NCI-H460 (cell line): ENCODE results near the gene IQCK. TPM values are rescaled to one million over a fixed set of nuclear protein-coding genes. Genes with fewer than 3 reads are reported as not detected.

Source experiments
- DNase-seq: peaks from one replicate; pipeline ENCODE4 v3.0.0-alpha.2; 2016; ENCODE audit warnings: low read depth; ENCODE audit errors: extremely low read depth
- total RNA-seq: library from RNA; depleted of rRNA; stranded (reverse); fragments of >200 nt; shearing (Covaris generic); gene quantifications from 2 replicates; pipeline ENCODE4 v1.2.3, GENCODE V29; 2014

Gene IQCK
- total RNA-seq, 1 experiment from 2014 or later, result 4.3 TPM

- no peak for DNase-seq
Observed at GRCh38 chr16:19753815-19754643, 36.0 kb downstream of the IQCK start.

- no peak for DNase-seq
Observed at GRCh38 chr16:19754644-19755036, 36.6 kb downstream of the IQCK start.

GRCh38 chr16:19755268-19755667, 37.2 kb downstream of the IQCK start:
- DNase-seq, result no peak

GRCh38 chr16:19757026-19757425, 39.0 kb downstream of the IQCK start:
- DNase-seq, result no peak

DNA sequence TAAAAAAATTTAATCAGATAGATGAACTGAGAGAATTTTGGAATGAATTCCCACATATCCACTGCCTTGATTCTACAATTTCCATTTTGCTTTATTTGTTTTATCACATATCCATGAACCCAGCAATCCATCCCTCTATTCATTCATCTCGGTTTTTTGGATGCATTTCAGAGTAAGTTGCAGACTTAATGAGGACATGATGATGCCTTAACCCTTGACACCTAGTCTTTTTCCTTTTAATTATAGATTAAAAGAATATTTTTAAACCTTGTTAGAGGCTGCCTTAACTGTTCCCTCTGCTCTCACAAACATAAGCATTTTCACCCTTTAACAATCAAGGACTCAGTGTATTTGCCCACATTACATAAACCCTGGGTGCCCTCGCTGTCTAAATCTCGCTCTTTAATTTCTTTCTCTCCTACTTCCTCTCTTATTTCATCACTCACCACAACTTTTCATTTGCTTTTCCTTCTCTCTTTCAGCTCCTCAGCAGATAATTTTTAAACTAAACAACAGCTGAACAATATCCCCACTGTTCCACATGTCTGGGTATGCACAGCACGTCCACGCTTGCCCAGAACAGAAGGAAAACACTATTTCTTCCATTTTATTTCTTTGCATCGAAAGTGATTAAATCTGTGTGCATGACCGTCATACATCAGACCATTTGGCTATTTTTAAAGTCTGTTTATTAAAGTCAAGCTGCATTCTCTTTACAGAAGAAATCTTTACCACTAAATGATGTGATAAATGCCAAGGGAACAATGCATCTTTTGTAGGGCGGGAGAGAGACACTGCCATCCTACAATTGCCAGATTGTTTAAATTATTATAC, 39.9 kb downstream of the IQCK start:
- no peak for DNase-seq

GRCh38 chr16:19760356-19761060, 42.4 kb downstream of the IQCK start:
- no peak for DNase-seq

- DNase-seq, result no peak
Observed at GRCh38 chr16:19765860-19766553, 47.9 kb downstream of the IQCK start.

- DNase-seq, result no peak
Observed at GRCh38 chr16:19766554-19766884, 48.4 kb downstream of the IQCK start.

DNA sequence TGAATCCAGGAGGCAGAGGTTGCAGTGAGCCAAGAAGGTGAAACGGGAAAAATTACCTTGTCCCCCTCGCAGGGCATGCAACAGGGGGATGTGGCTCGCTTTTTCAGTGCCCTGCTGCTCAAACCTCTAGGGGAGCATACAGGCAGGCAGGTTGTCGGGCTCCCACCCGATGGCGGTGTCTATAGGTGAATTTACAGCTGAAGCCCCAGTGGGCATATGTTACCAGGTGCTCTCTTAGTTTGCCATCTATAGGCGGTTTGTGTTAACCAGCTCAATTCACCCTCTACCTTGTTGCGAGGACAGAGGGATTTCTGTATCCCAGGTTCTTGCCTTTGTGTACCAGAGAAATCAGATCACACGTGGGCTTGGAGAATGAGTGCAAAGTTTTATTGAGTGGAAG, 48.9 kb downstream of the IQCK start:
- DNase-seq, result no peak

DNA sequence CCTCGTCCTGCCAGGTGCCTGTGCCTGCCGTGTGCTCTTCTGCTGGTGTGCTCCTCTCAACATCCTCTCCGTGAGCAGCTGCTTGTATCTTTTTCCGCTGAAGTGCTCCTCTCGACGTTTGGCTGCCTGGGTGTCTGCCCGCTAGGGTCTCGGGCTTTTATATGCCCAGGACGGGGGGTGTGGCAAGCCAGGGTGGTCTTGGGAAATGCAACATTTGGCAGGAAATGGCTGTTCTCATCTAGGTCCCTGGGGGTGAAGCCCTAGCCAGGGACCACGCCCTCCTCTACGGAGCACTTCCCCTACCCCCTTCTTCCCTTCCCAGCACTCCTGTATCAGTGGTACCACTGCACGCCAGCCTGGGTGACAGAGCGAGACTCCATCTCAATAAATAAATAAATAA, 49.4 kb downstream of the IQCK start:
- DNase-seq, result no peak

DNA sequence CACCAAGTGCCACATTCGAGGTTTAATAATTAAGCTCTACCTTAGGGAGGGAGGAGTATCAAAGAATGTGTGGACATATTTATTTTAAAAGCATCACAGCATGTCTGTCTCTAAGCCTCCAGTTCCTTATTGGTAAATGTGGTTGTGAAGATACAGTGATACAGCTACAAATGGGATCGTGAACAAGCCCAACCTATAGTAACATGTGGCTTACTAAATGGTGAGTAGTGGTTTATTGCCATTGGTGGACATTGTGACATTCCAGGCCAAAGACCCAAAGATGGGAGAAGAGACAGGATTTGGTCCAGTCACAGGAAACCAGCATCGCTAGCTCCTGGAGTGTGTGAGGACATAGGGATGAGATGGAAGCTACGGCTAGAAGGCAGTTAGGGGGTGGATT, 51.2 kb downstream of the IQCK start:
- no peak for DNase-seq

DNA sequence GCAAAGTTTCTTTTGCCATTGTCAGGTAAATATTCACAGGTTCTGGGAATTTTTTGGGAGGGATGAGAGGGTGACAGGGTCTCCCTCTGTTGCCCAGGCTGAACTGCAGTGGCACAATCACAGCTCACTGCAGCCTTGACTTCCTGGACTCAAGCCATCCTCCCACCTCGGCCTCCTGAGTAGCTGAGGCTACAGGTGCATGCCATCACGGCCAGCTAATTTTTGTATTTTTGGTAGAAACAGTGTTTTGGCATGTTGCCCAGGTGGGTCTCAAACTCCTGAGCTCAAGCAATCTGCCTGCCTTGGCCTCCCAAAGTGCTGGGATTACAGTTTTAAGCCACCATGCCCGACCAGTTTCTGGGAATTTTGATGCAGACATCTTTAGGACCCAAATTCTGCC, 53.0 kb downstream of the IQCK start:
- no peak for DNase-seq

DNA sequence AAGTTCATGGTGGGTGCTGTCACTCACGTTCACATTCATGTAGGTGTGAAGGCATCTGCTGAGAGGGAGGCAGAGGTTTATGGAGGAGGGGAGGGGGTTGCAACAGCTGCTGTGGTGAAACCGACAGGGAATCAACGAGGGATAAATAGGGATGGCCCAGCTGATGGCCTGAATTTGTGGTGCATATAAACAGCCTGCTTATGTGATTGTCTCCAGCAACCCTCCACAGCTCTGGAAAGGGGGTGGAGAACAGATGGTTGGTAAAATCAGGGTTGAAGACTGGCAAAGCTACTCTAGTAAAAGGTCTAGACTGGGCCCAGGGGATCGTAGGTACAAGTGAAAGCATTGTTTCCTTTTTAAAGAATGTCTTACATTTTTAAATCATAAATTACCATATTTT, 53.7 kb downstream of the IQCK start:
- no peak for DNase-seq

- no peak for DNase-seq
Observed at GRCh38 chr16:19774024-19774423, 56.0 kb downstream of the IQCK start.

DNA sequence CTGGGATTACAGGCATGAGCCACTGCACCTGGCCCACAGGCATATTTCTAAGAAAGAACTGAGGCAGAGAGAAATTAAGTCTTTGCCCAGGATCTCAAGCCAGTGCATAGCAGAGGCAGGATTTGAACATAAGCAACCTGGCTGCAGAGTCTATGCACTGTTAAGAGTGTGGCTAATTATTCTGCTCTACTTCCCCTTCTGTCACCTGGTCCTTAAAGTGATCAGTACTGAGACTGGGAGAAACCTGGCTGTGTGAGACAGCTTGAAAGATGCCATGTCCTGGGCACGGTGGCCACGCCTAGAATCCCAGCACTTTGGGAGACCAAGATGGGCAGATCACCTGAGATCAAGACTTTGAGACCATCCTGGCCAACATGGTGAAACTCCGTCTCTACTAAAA, 58.1 kb downstream of the IQCK start:
- no peak for DNase-seq

DNA sequence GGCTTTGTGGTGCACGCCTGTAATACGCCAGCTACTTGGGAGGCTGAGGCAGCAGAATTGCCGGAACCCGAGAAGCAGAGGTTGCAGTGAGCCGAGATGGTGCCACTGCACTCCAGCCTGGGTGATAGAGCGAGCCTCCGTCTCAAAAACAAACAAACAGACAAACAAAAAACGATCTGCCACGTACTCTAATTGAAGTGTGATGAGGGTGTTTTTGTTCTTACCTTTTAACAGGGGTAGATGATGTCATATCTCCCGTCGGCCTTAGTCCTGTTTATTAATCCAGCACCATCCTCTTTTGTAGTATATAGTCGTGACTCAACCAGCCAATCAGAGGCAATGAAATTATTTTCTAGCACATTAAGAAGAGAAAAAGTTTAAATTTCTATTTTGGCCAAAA, 58.5 kb downstream of the IQCK start:
- no peak for DNase-seq

GRCh38 chr16:19780321-19780720, 62.2 kb downstream of the IQCK start:
- DNase-seq, result no peak

- DNase-seq, result no peak
Observed at GRCh38 chr16:19781226-19781625, 63.2 kb downstream of the IQCK start.

GRCh38 chr16:19783363-19784182, 65.5 kb downstream of the IQCK start:
- no peak for DNase-seq

GRCh38 chr16:19784183-19784736, 66.2 kb downstream of the IQCK start:
- DNase-seq, result no peak
